Inflammatory macrophage (primary cell): Measurements from ENCODE around the gene PLN.

ENCODE experiments used
- DNase-seq, 2 donors: peaks; one replicate each; pipeline ENCODE4 v3.0.0-alpha.2; 2020 to 2022

PLN gene

DNA sequence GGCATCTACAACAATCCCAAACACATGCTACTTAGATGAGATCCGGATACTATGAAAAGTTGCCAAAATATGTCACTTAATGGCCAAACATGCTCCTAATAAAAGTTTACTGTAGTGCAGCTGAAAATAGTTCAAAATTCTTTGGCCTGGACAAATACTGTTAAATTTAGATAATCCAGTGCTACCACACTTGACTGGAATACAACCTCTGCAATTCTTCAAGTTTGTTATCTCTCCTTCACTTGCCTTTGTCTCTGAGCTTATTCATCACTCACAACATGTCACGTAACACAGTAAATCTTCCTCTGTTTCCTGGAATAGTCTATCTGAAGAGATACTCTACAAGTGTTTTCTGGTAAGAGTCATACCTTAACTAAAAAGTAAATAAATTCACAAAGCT lies 10.5 kb upstream of the PLN start:
- no peak for DNase-seq

DNA sequence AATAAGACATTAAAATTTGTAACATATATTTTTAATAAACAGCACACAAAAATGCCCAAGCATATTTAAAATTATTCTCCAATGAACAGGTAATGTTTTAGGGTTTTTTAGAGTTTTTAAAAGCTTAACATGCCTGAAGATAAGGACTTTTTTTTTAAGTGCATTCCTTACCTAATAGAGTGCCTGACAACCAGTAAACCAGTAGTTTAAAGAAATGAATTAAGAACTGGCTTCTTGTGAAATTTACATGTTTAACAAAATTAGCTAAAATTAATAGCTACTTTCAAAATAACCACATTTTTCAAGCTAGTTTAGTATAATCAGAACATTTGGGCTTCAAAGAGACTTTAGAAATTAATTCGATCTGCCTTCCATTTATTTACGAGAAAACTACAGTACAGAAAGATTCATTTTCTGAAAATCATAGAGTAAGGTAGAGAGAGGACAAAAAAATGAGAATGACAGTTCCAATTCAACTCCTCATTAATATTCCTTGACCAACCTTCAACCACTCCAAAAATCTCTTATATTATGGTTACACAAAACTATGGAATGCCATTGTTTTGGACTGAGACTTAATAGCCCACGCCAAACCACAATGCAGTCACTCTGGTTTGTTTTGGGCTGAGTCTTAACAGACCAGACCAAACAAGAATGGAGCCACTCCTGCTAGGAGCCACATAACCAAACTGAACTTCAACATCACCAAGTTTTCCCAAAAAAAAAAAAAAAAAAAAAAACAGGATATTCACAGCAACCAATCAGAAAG lies 5.7 kb upstream of the PLN start:
- no peak for DNase-seq

DNA sequence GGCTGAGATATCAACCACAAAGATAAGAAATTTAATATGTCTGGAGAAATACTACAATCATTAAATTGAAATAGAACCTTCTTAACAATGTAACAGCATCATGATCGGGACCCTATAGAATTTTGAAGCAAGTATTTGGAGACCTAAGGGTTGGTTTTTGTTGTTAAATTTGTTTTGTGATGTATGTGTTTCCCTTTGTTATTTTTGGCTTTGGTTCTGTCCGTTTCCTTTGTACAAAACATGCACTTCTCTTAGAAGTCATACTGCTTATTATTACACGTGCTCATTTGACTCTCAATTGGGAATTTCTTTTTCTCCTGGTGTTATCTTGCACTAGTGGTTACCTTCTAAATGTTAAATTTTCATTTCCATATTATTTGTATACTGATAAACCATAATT lies 4.0 kb upstream of the PLN start:
- no peak for DNase-seq

DNA sequence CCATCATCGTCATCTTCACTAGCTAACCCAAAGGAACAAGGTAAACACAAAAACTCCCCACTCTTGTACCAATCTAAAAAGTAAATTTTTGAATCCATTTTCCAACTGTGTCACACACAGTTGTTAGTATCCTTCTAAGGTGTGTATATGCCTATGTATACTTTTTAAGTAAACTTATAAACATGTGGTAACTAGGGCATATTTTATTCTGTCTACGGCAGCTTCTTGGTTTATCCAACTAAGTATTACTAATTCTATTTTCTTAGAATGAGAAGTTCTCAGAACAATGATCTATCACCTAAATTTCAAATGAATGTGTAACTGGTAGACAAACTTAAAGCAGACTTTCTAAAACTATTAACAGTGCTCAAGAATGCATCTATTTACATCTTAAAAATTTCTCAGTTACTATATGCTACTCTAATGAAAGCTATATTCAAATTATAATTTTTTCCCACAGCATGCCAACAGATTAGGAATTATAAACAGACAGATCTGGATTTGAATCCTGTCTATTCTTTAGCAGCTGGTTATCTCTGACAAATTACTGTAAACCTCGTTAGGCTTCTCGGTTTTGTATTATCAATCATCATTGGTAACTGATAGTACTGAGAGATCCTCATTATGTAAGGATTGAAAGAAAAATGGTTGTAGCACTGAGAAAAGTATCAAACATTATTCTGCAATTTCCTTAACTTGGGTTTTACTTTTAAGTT lies 1.8 kb upstream of the PLN start:
- no peak for DNase-seq

GRCh38 chr6:118546880-118547218 lies 1.2 kb upstream of the PLN start:
- DNase-seq: no peak

- no peak for DNase-seq
Measured at GRCh38 chr6:118548613-118549012, 517 bp downstream of the PLN start.

DNA sequence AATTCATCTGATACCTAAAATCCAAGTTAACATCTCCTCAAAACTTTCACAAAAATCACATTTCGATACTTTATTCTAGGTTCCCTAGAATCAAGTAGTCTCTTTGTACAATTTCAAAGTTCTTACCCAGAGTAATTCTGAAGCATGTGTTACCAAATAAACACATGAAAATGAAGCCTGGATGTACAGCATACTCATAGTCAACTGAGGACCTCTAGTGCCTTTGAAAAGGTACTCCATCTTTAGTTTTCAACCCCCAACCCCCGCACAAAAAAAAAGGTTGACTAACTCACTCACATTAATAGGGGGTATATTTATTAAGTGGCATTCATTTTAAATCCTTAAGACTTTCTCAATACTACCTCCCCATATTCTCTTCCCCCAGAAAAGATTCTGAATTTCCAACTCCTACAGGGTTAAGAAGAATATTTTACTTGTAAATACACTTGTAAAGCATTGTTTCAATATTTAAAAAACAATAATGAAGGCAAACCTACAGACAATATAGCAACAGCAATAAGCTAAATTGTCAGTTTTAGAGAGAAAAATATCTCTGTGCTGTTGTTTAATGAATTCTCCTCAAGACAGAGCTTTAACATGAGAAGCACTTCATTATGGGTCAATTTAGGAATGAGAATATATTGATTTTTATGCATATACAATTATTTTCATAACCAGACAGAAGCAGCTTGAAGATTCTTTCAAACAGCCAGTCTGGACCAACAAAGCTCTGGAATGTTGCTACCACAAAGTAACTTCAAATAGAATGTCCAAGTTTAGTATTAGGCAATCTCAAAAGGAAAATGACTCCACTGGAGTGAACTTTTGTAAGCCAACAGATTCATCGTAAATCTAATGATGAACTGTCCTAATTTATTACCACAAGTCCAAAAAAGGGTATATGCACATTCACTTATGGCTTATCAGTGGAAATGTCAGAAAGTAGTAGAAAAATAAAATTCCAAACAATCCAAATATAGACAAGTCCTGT lies 3.3 kb downstream of the PLN start:
- peak; percentile 32 to 33 for DNase-seq

DNA sequence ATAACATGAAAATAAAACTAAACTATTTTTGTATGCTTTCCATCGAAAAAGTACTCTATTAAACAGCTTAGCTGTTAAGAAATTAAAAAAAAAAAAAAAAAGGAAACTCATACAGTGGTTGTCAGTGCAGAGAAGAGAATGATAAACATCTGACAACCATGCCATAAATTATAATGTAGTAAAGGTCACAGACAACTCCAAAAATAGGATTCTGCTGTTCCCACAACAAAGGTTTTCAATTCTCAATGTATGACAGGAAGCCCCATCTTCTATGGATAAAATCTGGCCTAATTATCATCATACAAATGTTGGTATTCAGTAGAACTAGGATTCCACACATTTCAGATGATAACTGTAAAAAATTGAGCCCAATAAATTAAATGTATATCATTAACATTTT lies 5.0 kb downstream of the PLN start:
- DNase-seq: no peak

GRCh38 chr6:118554698-118555097 lies 6.6 kb downstream of the PLN start:
- no peak for DNase-seq

DNA sequence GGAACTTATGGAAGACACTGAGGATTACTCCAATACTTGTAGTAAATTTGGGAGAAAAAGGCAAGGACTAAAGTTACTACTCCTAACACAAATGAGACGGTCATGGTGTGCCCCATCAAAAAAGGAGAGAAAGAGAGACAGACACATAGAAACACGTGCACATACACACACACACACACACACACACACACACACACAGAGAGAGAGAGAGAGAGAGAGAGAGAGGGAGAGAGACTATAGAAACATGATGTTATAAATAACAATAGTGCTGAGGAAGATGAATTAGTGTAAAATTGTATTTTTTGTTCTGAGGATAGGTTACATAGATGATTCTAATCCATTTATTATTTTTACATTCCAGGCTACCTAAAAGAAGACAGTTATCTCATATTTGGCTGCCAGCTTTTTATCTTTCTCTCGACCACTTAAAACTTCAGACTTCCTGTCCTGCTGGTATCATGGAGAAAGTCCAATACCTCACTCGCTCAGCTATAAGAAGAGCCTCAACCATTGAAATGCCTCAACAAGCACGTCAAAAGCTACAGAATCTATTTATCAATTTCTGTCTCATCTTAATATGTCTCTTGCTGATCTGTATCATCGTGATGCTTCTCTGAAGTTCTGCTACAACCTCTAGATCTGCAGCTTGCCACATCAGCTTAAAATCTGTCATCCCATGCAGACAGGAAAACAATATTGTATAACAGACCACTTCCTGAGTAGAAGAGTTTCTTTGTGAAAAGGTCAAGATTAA lies 10.5 kb downstream of the PLN start:
- no peak for DNase-seq

GRCh38 chr6:118559659-118560058 lies 11.6 kb downstream of the PLN start:
- DNase-seq: no peak

DNA sequence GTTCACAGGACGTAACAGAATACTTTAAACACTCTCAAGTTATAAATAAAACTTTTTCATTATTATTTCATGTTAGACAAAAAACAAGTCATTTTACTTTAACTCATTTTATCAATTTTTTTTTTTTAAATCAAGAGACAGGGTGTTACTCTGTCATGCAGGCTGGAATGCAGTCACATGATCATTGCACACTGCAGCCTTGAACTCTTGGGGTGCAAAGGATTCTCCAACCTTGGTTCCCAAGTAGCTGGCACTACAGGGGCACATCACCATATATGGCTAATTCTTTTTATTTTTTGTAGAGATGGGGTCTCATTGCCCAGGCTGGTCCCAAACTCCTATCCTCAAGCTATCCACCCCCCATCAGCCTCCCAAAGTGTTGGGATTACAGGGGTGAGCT lies 14.2 kb downstream of the PLN start:
- no peak for DNase-seq

- DNase-seq: no peak
Measured at GRCh38 chr6:118562959-118563358, 14.9 kb downstream of the PLN start.

DNA sequence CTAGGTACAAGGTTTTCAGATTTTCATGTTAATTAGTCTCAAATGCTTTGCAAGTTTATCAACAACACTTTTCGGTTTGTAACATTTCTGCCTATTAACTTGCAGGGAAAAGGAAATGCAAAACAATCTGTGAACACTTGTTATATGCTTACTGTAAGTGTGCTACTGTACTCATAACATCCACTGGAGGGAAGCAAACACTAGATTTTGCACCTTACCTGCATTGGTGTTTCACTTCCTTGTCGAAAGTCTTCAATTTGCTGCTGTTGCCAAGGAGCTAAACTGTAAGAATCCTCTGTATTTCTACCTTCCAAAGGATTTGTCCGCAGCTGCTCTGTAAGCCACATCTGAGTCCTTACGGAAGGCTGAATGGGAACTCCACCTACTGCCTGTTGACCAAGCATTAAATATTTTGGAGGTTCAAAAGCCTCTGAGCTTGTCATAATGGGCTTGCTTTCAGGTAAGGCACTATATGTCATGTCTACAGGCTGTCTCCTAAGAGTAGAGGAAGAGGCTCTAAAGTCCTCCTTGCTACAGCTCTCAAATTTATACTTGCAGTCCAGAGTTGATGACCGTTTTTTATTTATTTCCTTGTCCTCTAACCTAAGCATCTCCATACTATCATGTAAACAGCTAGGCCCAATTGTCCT lies 17.3 kb downstream of the PLN start:
- peak in 1 of 2 donors; percentile 9 for DNase-seq

- DNase-seq: no peak
Measured at GRCh38 chr6:118567974-118568373, 19.9 kb downstream of the PLN start.

- no peak for DNase-seq
Measured at GRCh38 chr6:118569498-118569897, 21.4 kb downstream of the PLN start.

GRCh38 chr6:118571121-118571520 lies 23.0 kb downstream of the PLN start:
- DNase-seq: no peak

DNA sequence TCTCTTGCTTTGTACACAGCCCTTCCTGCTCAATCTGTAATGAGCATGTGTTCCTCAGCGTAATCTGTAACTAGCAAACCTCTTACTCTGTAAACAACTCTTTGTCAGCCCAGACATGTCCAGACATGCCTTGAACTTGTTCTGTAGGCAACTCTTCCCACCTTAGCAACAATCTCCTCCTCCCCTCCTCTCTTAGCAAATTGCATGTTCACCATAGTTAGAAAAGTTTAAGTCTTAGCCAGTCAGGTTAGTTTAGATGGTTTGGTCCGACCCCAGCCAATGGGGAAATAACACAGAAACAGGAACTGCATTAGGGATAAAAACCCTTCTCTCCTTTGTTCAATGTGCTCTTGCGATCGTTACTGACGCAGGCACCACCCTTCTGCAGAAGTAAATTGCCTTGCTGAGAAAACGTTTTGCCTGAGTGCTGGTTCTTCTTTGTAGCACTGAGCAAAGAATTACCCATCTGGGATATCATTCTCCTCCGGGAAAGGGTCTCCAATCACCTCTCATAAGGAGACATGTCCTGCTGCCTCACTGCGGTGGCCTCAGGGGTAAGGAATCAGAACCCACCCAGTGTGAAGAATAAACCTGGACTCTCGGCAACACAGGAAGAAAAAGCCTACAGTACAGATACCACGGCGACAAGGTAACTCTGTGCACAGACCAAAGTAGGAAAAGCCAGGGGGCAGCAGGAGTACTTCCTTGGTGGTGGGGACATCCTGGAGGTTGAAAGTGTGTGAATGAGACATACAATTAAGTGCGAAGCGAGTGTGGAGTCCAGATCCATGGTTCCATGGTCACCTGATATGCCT lies 26.2 kb downstream of the PLN start:
- DNase-seq: no peak

DNA sequence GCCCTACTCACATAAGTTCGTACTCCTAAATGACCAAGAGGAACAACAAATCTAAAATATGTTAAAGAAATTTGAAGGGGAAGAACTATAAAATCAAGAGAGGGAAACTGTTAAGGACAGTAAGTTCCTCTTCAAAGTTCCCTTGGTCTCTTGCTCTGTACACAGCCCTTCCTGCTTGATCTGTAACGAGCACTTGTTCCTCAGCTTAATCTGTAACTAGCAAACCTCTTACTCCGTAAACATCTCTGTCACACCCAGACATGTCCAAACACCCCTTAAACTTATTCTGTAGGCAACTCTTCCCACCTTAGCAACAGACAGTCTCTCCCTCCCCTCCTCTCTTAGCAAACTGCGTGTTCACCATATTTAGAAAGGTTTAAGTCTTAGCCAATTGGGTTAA lies 29.9 kb downstream of the PLN start:
- DNase-seq: no peak

GRCh38 chr6:118578617-118579016 lies 30.5 kb downstream of the PLN start:
- DNase-seq: no peak

- DNase-seq: no peak
Measured at GRCh38 chr6:118579786-118580185, 31.7 kb downstream of the PLN start.
